ENCODE results near the gene EXD2. TPM values are rescaled to one million over a fixed set of nuclear protein-coding genes. Genes with fewer than 3 reads are reported as not detected.
"Not testable (repeated sequence)": the region's sequence is repeated elsewhere in the genome, so short reads cannot be mapped to it uniquely, and the experiment has no call there.

EXD2 gene
- polyA plus RNA-seq, 1 donor from 2014 or later = 7.5 TPM

DNA sequence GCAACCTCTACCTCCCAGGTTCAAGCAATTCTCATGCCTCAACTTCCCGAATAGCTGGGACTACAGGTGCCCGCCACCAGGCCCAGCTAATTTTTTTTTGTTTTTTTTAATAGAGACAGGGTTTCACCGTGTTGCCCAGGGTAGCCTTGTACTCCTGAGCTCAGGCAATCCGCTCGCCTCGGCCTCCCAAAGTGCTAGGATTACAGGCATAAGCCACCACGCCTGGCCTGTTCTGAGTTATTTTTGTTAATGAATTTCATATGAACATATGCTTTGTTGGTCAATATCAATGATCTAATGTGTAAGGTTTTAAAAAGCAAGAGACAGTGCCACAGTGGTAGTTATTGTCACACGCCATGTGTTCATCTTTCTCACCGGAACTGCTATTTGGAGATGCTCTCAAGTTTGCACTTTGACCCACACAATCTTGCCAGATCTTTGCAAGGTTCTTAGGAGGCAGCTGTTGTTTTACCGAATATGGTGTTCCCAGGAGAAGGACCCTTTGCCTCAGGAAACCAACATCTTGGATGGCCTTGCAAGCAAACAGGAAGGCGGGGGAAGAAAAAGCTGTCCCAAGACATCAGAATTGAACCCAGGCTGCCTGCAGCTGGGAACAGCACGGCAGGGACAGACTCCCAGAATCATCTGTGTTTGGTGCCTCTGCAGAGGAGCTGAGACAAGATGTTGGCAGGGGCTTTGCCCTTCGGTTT lies 98.7 kb downstream of the EXD2 start:
- H3K27ac Mint-ChIP-seq = no peak overlapping the region
- no peaks in the 10 kb centered on the region for H3K9me3 Mint-ChIP-seq

DNA sequence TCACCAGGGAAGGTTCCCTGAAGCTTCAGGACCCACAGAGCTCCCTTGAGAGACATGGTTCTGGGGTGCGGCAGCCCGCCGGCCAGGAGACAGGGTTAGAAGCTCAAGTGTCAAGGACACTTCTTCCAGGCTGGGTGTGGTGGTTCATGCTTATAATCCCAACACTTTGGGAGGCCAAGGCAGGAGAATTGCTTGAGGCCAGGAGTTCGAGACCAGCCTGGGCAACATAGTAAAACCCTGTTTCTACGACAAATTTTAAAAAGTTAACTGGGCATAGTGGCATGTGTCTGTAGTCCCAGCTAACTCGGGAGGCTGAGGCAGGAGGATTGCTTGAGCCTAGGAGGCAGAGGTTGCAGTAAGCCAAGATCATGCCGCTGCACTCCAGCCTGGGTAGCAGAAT lies 99.6 kb downstream of the EXD2 start:
- H3K27ac Mint-ChIP-seq, H3K4me3 Mint-ChIP-seq, H3K4me1 Mint-ChIP-seq, H3K9me3 Mint-ChIP-seq, H3K27me3 Mint-ChIP-seq, H3K36me3 Mint-ChIP-seq: not testable (repeated sequence)

More for the DNA sequence above, 98.7 kb downstream of the EXD2 start:
- peaks cover 1% of the 10 kb centered on the region for H3K36me3 Mint-ChIP-seq
- H3K4me1 Mint-ChIP-seq = no peaks in the 10 kb centered on the region
- peaks cover 9% of the 10 kb centered on the region for H3K27me3 Mint-ChIP-seq
- H3K4me3 Mint-ChIP-seq = no peak overlapping the region

DNA sequence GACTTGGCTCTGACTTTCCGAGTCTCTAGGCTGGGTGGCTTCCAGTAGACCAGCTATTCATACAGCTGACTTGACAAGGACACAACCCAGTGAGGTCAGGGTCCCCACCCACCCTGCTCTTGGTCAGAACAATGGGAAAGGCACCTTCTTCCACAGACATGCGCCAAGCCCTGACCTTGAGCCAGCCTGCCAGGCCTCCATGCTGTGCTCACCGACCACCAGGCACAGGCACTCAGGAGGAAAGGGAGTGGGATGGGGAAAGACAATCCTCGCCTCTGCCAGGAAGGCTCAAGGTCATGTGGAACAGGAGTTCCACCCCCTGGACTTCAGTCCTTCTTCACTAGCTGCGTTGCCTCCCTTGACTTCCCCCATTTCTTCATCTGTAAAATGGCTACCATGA lies 100.1 kb downstream of the EXD2 start:
- Mint-ChIP-seq H3K9me3 (no peaks in the 10 kb centered on the region), H3K27ac (no peak overlapping the region), H3K4me1 (no peaks in the 10 kb centered on the region), H3K4me3 (no peak overlapping the region), H3K36me3 (no peaks in the 10 kb centered on the region), H3K27me3 (peaks cover 9% of the 10 kb centered on the region)

DNA sequence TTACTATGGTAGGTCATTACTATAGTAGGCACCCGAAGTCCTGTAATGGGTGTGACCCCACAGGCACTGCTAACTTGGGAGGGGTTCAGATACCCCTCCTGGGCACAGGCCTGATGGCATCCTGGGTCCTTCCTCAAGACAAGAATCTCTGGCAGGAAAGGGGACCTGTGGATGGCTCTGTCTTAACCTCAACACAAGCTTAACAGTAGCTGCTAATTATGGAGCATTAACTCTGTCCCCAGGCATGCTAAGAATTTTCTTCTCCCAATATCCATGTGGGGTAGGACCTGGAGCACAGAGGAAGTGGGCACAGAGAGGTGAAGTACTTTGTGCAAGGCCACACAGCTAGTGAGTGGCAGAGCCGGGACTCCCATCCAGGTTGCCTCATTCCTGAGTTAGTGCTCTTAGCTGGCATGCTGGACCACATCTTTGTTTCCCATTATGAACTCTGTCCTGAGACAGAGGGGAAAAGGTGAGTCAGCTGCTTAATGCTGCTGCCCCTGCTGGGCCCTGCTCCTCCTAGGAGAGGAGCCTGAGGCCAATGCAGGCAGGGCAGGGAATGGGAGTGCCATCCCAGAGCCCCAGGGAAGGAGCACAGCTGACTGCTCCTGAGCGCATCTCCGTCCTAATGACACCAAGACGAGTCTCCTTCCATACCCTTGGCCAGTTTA lies 100.7 kb downstream of the EXD2 start:
- Mint-ChIP-seq H3K4me1 (no peaks in the 10 kb centered on the region), H3K9me3 (no peaks in the 10 kb centered on the region), H3K27me3 (peaks cover 12% of the 10 kb centered on the region), H3K4me3 (no peak overlapping the region), H3K27ac (no peak overlapping the region), H3K36me3 (no peaks in the 10 kb centered on the region)

Other genes with a start within 250 kb of the EXD2 start
- gene ACTN1, start 212.2 kb upstream of the EXD2 start, polyA plus RNA-seq = 4.2 TPM
- 57.9 TPM for gene DCAF5, start 38.4 kb upstream of the EXD2 start, polyA plus RNA-seq
- not detected for gene GALNT16, start 68.7 kb downstream of the EXD2 start, polyA plus RNA-seq
- 72.1 TPM for gene ERH, start 206.8 kb downstream of the EXD2 start, polyA plus RNA-seq
- gene SLC39A9, start 207.2 kb downstream of the EXD2 start, polyA plus RNA-seq = 14.7 TPM